HEK293T (cell line): ENCODE measurements around the gene USP26.
"Not testable (repeated sequence)": the region's sequence is repeated elsewhere in the genome, so short reads cannot be mapped to it uniquely, and the experiment has no call there.

Source experiments
- CTCF ChIA-PET: fragments of 350-600 bp; formaldehyde crosslinking; extraction: SDS; loops from one replicate; lab custom pipeline; 2021; ENCODE audit warnings: antibody characterized with exemption, inconsistent platforms; lab: Yijun Ruan, JAX
- POLR2A ChIA-PET: fragments of 350-600 bp; formaldehyde crosslinking; extraction: SDS; loops from one replicate; lab custom pipeline; 2020; ENCODE audit warnings: antibody characterized with exemption, inconsistent platforms; lab: Yijun Ruan, JAX
- DNase-seq: peaks from one replicate; pipeline ENCODE4 v3.0.0; 2012; ENCODE audit warnings: mixed read lengths; ENCODE audit errors: extremely low spot score
- ARNT ChIP-seq: fragments of 450-650 bp; IDR thresholded peaks from 2 replicates; pipeline ENCODE4 v1.6.1; 2017; ENCODE audit warnings: mild to moderate bottlenecking
- BHLHE40 ChIP-seq: fragments of 450-650 bp; IDR thresholded peaks from 2 replicates; pipeline ENCODE4 v1.6.1; 2016; ENCODE audit warnings: mild to moderate bottlenecking, moderate library complexity, borderline replicate concordance
- CTBP1 ChIP-seq: fragments of 450-650 bp; IDR thresholded peaks from 2 replicates; pipeline ENCODE4 v1.6.1; 2016; ENCODE audit warnings: borderline replicate concordance
- ELF4 ChIP-seq: fragments of 450-650 bp; IDR thresholded peaks from 2 replicates; pipeline ENCODE4 v1.6.1; 2017; ENCODE audit warnings: antibody characterized with exemption
- FOXA1 ChIP-seq: fragments of 450-650 bp; IDR thresholded peaks from 2 replicates; pipeline ENCODE4 v1.6.1; 2016; ENCODE audit warnings: mild to moderate bottlenecking
- FOXK2 ChIP-seq: fragments of 450-650 bp; IDR thresholded peaks from 2 replicates; pipeline ENCODE4 v1.6.1; 2016; ENCODE audit warnings: mild to moderate bottlenecking
- FOXM1 ChIP-seq: fragments of 450-650 bp; IDR thresholded peaks from 2 replicates; pipeline ENCODE4 v1.6.1; 2017; ENCODE audit warnings: mild to moderate bottlenecking, borderline replicate concordance
- HDGF ChIP-seq: fragments of 450-650 bp; IDR thresholded peaks from 2 replicates; pipeline ENCODE4 v1.6.1; 2017; ENCODE audit warnings: antibody characterized with exemption, borderline replicate concordance
- L3MBTL2 ChIP-seq: fragments of 450-650 bp; conservative IDR thresholded peaks from 2 replicates; pipeline ENCODE4 v1.6.1; 2016; ENCODE audit warnings: mild to moderate bottlenecking
- LEF1 ChIP-seq: fragments of 450-650 bp; IDR thresholded peaks from 2 replicates; pipeline ENCODE4 v1.6.1; 2017; ENCODE audit warnings: mild to moderate bottlenecking, borderline replicate concordance
- NFRKB ChIP-seq: fragments of 450-650 bp; IDR thresholded peaks from 2 replicates; pipeline ENCODE4 v1.6.1; 2016; ENCODE audit warnings: mild to moderate bottlenecking, moderate library complexity
- PKNOX1 ChIP-seq: fragments of 450-650 bp; IDR thresholded peaks from 2 replicates; pipeline ENCODE4 v1.6.1; 2016
- SP1 ChIP-seq: fragments of 450-650 bp; IDR thresholded peaks from 2 replicates; pipeline ENCODE4 v1.6.1; 2017
- SUZ12 ChIP-seq: fragments of 450-650 bp; IDR thresholded peaks from 2 replicates; pipeline ENCODE4 v1.6.1; 2016; ENCODE audit warnings: mild to moderate bottlenecking
- TARDBP ChIP-seq: fragments of 450-650 bp; IDR thresholded peaks from 2 replicates; pipeline ENCODE4 v1.6.1; 2016
- ZNF384 ChIP-seq: fragments of 450-650 bp; IDR thresholded peaks from 2 replicates; pipeline ENCODE4 v1.6.1; 2016

The USP26 gene

DNA sequence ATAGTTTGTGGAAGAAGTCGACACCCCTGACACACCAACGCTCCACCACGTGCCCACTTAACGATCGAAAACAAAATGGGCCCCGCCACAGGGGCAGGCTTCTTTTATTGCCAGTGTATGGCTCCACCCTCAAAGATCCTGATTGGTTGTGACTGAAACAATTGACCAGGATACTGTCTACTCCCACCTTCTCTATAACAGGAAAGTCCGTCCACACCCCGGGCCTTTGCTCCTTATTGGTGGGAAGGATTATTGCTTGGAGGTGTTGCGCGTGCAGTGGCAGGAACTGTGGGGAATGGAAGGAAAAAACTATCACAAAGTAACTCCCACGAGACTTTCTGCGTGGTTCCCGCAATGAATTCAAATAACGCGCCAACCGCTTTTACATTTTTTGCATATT lies at the start of gene USP26:
USP26 (minus strand) TSS at position 79 of the 400 bp plus-strand sequence. CDS start 68,889 bp downstream, outside the sequence.
- no peak for DNase-seq
- ChIA-PET CTCF (no interaction called here), POLR2A (no interaction called here)
- TF ChIP-seq FOXK2 (no peak), L3MBTL2 (no peak), SP1 (no peak)

- ChIA-PET POLR2A (no interaction called here), CTCF (no interaction called here)
- no peak for TF ChIP-seq SP1
- TF ChIP-seq SUZ12 = no peak
- TF ChIP-seq HDGF = no peak
- TF ChIP-seq NFRKB = no peak
- TF ChIP-seq ZNF384 = no peak
- TF ChIP-seq TARDBP = no peak
- TF ChIP-seq FOXA1 = no peak
- no peak for TF ChIP-seq FOXM1
- no peak for DNase-seq
Observed at GRCh38 chrX:133134282-133134681, 37.4 kb upstream of the USP26 start.

DNA sequence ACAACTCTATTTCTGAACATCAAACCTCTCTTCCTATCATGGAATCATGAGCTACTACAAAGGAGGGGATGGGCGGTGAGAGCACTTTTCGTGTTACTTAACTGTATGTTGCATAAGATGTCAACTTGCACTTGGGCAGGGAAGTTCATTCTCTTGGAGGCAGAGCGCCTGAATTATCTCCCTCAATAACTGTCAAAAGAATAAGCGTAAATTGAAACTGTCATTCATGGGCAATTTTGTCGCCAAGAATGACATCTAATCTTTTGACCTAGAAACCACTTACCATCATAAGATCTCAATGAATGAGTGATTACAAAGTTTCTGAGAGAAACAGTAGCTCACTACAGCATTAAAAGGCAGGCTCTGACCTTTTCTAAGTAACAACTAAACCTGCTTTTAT lies 23.5 kb upstream of the USP26 start:
- ChIA-PET CTCF (no interaction called here), POLR2A (no interaction called here)
- no peak for DNase-seq
- TF ChIP-seq FOXA1 (no peak), ZNF384 (no peak), LEF1 (no peak), TARDBP (no peak), FOXM1 (no peak)

- TF ChIP-seq FOXA1 = no peak
- no peak for TF ChIP-seq ZNF384
- no peak for TF ChIP-seq FOXM1
- TF ChIP-seq ELF4 = no peak
- no peak for TF ChIP-seq BHLHE40
- ChIA-PET CTCF (no interaction called here), POLR2A (no interaction called here)
- no peak for DNase-seq
Observed at GRCh38 chrX:133094098-133094731, 2.7 kb downstream of the USP26 start.

- POLR2A ChIA-PET = no interaction called here
- TF ChIP-seq ELF4 (no peak), ARNT (no peak), FOXK2 (no peak), HDGF (no peak), TARDBP (no peak)
- no peak for DNase-seq
- CTCF ChIA-PET = no interaction called here
Observed at GRCh38 chrX:133090236-133090809, 6.6 kb downstream of the USP26 start.

DNA sequence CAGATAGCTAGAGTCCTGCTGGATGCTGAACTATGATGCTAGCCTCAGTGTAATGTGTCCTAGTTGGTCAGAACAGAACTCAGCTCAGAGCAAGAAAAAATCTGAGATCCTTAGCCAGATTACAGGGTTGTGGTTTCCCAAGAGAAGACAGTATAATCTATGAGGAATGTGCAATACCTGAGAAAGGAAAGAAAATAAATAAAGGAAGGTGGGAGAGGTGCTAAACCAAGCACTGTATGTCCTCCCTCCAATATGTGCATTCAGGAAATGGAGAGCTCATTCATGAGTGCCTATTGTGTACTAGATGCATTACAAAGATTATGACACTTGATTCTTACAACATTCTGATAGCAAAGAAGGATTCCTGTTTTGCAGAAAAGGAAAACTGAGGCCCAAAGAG lies 7.5 kb downstream of the USP26 start:
- ChIA-PET CTCF (no interaction called here), POLR2A (no interaction called here)
- no peak for TF ChIP-seq BHLHE40
- no peak for TF ChIP-seq ZNF384
- no peak for TF ChIP-seq ARNT
- no peak for TF ChIP-seq L3MBTL2
- no peak for TF ChIP-seq SP1
- TF ChIP-seq CTBP1 = no peak
- no peak for TF ChIP-seq FOXM1
- no peak for TF ChIP-seq NFRKB
- no peak for TF ChIP-seq FOXK2
- no peak for TF ChIP-seq HDGF
- TF ChIP-seq TARDBP = no peak
- TF ChIP-seq LEF1 = no peak
- no peak for DNase-seq

- TF ChIP-seq L3MBTL2 = no peak
- no peak for TF ChIP-seq FOXK2
- TF ChIP-seq FOXA1 = no peak
- no peak for TF ChIP-seq ELF4
- TF ChIP-seq PKNOX1 = no peak
- TF ChIP-seq LEF1 = no peak
- no peak for TF ChIP-seq TARDBP
- no peak for TF ChIP-seq ARNT
- TF ChIP-seq FOXM1 = no peak
- CTCF ChIA-PET = no interaction called here
- DNase-seq = no peak
- POLR2A ChIA-PET = no interaction called here
Observed at GRCh38 chrX:133085785-133086184, 11.1 kb downstream of the USP26 start.

DNA sequence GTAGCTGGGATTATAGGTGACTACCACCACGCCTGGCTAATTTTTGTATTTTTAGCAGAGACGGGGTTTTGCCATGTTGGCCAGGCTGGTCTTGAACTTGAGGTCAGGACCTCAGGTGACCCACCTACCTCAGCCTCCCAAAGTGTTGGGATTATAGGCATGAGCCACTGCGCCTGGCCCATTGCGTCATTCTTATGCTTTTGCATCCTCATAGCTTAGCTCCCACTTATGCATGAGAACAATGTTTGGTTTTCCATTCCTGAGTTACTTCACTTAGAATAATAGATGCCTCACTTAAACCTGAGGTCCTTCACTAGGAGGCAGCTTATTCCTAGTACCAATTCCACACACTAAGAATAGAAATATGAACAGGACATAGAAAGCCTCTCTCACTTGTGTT lies 11.9 kb downstream of the USP26 start:
- DNase-seq, CTCF ChIA-PET, POLR2A ChIA-PET: not testable (repeated sequence)

DNA sequence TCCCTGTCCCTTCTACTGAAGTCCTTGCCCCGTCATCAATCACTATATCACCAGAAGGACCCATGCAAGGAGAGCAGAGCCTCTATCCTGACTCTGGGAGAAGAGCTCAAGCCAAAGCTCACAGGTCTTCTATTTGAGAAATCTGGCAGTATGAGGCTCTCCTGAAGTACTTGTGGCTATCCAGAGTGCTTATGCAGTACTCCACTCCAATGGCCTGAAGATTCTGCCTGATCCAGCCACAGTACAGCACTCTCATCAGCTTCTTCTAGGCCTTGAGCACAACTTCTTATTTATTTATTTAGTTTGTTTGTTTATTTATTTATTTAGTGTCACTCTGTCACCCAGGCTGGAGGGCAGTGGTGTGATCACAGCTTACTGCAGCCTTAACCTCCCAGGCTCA lies 13.0 kb downstream of the USP26 start:
- CTCF ChIA-PET = no interaction called here
- POLR2A ChIA-PET = no interaction called here
- DNase-seq = no peak
- TF ChIP-seq L3MBTL2 (no peak), SUZ12 (no peak), CTBP1 (no peak), PKNOX1 (no peak), ZNF384 (no peak), HDGF (no peak), NFRKB (no peak), BHLHE40 (no peak), TARDBP (no peak), ARNT (no peak), LEF1 (no peak), FOXA1 (no peak), SP1 (no peak), ELF4 (no peak), FOXK2 (no peak), FOXM1 (no peak)
